ENCODE results near the gene TEX36.

DNA sequence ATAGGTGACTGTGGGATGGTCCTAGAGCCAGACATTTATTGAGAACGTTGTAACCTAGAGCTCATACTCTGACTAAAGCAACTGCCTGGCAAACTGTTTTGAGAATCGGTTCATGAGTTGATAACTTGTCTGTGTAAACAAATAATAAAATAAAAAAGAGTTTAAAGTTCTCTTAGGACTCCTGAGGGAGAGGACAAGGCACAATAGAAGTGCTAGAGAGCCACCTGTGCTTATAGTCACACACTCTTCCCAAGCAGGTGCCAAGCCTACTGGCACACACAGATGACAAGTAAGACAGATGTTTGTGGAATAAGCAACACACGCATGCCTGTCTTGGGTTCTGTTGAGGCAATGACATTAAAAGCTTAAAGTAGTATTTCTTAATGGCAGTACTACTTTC is 44.5 kb upstream of the TEX36 start:
- TF ChIP-seq, protein P1, sequence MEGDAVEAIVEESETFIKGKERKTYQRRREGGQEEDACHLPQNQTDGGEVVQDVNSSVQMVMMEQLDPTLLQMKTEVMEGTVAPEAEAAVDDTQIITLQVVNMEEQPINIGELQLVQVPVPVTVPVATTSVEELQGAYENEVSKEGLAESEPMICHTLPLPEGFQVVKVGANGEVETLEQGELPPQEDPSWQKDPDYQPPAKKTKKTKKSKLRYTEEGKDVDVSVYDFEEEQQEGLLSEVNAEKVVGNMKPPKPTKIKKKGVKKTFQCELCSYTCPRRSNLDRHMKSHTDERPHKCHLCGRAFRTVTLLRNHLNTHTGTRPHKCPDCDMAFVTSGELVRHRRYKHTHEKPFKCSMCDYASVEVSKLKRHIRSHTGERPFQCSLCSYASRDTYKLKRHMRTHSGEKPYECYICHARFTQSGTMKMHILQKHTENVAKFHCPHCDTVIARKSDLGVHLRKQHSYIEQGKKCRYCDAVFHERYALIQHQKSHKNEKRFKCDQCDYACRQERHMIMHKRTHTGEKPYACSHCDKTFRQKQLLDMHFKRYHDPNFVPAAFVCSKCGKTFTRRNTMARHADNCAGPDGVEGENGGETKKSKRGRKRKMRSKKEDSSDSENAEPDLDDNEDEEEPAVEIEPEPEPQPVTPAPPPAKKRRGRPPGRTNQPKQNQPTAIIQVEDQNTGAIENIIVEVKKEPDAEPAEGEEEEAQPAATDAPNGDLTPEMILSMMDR (IDR thresholded peaks at IDR 0.05), result no peak
- TF ChIP-seq POLR2A (IDR thresholded peaks at IDR 0.05), result no peak

Measured in uterus (tissue), 2 donors.